K562 (cell line): ENCODE data around the gene ANTXRL. TPM values are rescaled to one million over a fixed set of nuclear protein-coding genes. Genes with fewer than 3 reads are reported as not detected.

ENCODE experiments used
- ATAC-seq: fragments of 200-7000 bp; cut with Tn5 transposase; 3 replicates; pipeline ENCODE4 v1.9.1; 2020; ENCODE audit warnings: moderate library complexity
- BruUV-seq: library from RNA; stranded (reverse); fragments of 400-500 nt; replicated peaks from 2 replicates; lab custom pipeline; 2021; lab: Mats Ljungman, UMichigan
- CTCF ChIA-PET: fragments of 300-600 bp; formaldehyde crosslinking; extraction: SDS; loops from one replicate; lab custom pipeline; 2021; ENCODE audit warnings: low intra/inter-chr PET ratio; lab: Yijun Ruan, JAX
- POLR2A ChIA-PET: fragments of 300-600, 350-650 bp; sonication (Branson Sonifier 250); formaldehyde crosslinking; extraction: SDS; loops from one replicate; lab custom pipeline; 2021; ENCODE audit warnings: antibody characterized with exemption, inconsistent platforms; lab: Yijun Ruan, JAX
- DNase-seq, 4 experiments: peaks; one replicate each; pipeline versions ENCODE4 v3.0.0 to v3.0.0-alpha.2; 2011 to 2018; ENCODE audit warnings: low spot score in 3 of 4, mixed read lengths in 3 of 4; ENCODE audit errors: extremely low read depth in 1 of 4
- FAIRE-seq: peaks from 2 replicates; lab custom pipeline; 2011; peaks lifted over from hg19 to GRCh38; lab: Jason Lieb, UNC
- H2AFZ ChIP-seq: 2 replicates; pipeline ENCODE4 v1.6.0; 2011; ENCODE audit warnings: low read depth, low read length, control low read depth, inconsistent platforms
- H3K27ac ChIP-seq: fragments of 200-600 bp; 3 replicates; pipeline ENCODE4 v1.8.0; 2011; ENCODE audit warnings: low read depth, mild to moderate bottlenecking, control low read depth, inconsistent platforms, low read length, moderate library complexity, mixed read lengths; ENCODE audit errors: extremely low read depth
- H3K27me3 ChIP-seq, 2 experiments: fragments of 300-600 bp in 1 of 2; 2 replicates in 1 of 2; 3 replicates in 1 of 2; pipeline versions ENCODE4 v1.6.0 to v1.8.0; 2011; ENCODE audit warnings: inconsistent platforms in 2 of 2, low read length in 2 of 2, mild to moderate bottlenecking in 1 of 2, mixed read lengths in 1 of 2, moderate library complexity in 1 of 2; ENCODE audit not compliant: control insufficient read depth in 2 of 2, insufficient read depth in 2 of 2
- H3K36me3 ChIP-seq: fragments of 300-600 bp; 3 replicates; pipeline ENCODE4 v1.8.0; 2011; ENCODE audit warnings: mild to moderate bottlenecking, low read length, inconsistent platforms; ENCODE audit not compliant: control insufficient read depth, insufficient read depth
- H3K4me1 ChIP-seq, 2 experiments: fragments of 200-600 bp in 1 of 2; replicated peaks in 1 of 2; 2 replicates in 1 of 2; 3 replicates in 1 of 2; pipeline versions ENCODE4 v1.5.1 to v1.8.0; 2011; ENCODE audit warnings: inconsistent platforms in 2 of 2, low read length in 2 of 2, mild to moderate bottlenecking in 1 of 2, mixed read lengths in 1 of 2, moderate library complexity in 1 of 2; ENCODE audit not compliant: control insufficient read depth in 2 of 2, insufficient read depth in 2 of 2
- H3K4me2 ChIP-seq: 2 replicates; pipeline ENCODE4 v1.6.1; 2011; ENCODE audit warnings: low read length, control low read depth, inconsistent platforms, mixed read lengths; ENCODE audit not compliant: insufficient read depth
- H3K4me3 ChIP-seq: fragments of 200-600 bp; sonication (generic), shearing (Covaris generic); 2 replicates; pipeline ENCODE4 v1.5.1; 2016; ENCODE audit warnings: control low read depth, inconsistent platforms
- H3K79me2 ChIP-seq: fragments of 200-600 bp; 3 replicates; pipeline ENCODE4 v1.8.0; 2011; ENCODE audit warnings: low read length, inconsistent platforms; ENCODE audit not compliant: control insufficient read depth, insufficient read depth
- H3K9ac ChIP-seq, 2 experiments: 2 replicates each; pipeline versions ENCODE4 v1.6.0 to v1.6.1; 2011; ENCODE audit warnings: low read depth in 2 of 2, low read length in 2 of 2, control low read depth in 1 of 2, inconsistent platforms in 1 of 2, mild to moderate bottlenecking in 1 of 2, mixed read lengths in 1 of 2; ENCODE audit not compliant: insufficient read depth in 1 of 2
- H3K9me1 ChIP-seq: one replicate; pipeline ENCODE4 v1.6.0; 2011; ENCODE audit warnings: inconsistent platforms, mild to moderate bottlenecking, low read length, moderate library complexity; ENCODE audit not compliant: control insufficient read depth, insufficient read depth
- H3K9me3 ChIP-seq: replicated peaks from 2 replicates; pipeline ENCODE4 v1.5.1; 2011; ENCODE audit warnings: low read depth, low read length, inconsistent platforms; ENCODE audit not compliant: control insufficient read depth, insufficient read depth
- H4K20me1 ChIP-seq: replicated peaks from 2 replicates; pipeline ENCODE4 v1.6.1; 2011; ENCODE audit warnings: low read length, inconsistent platforms, mixed read lengths; ENCODE audit not compliant: control insufficient read depth, insufficient read depth
- CAMTA2 ChIP-seq: fragments of 250-450 bp; sonication (Bioruptor Pico); conservative IDR thresholded peaks from 2 replicates; pipeline ENCODE4 v1.5.1; 2022
- MAZ ChIP-seq, 2 experiments: fragments of 450-650 bp in 1 of 2; sonication (generic) in 1 of 2; formaldehyde crosslinking; IDR thresholded peaks in 1 of 2; conservative IDR thresholded peaks in 1 of 2; 2 replicates each; pipeline versions ENCODE4 v1.4.0 to v1.5.0; 2020; ENCODE audit warnings: mild to moderate bottlenecking in 1 of 2, missing genetic modification reagents in 1 of 2
- SAFB2 ChIP-seq: fragments of 200-400 bp; formaldehyde crosslinking; IDR thresholded peaks from 2 replicates; pipeline ENCODE4 v1.6.1; 2018; ENCODE audit warnings: borderline replicate concordance, low read length, low read depth, moderate library complexity; ENCODE audit not compliant: severe bottlenecking
- STAG1 ChIP-seq: sonication (generic); formaldehyde crosslinking; IDR thresholded peaks from 2 replicates; pipeline ENCODE4 v1.5.0; 2020; ENCODE audit warnings: missing genetic modification reagents, borderline replicate concordance
- YY1 ChIP-seq, 3 experiments: IDR thresholded peaks; 2 replicates each; pipeline ENCODE4 v1.6.1; 2011; ENCODE audit warnings: low read length in 2 of 3, mild to moderate bottlenecking in 2 of 3, moderate library complexity in 2 of 3, borderline replicate concordance in 1 of 3, control low read depth in 1 of 3, low read depth in 1 of 3; ENCODE audit not compliant: insufficient read depth in 3 of 3, insufficient replicate concordance in 2 of 3, control insufficient read depth in 1 of 3, insufficient read length in 1 of 3; ENCODE audit errors: extremely low read depth in 1 of 3
- ZEB2 ChIP-seq: fragments of 450-650 bp; IDR thresholded peaks from 2 replicates; pipeline ENCODE4 v1.6.1; 2016
- ZFPM2 ChIP-seq: fragments of 250-450 bp; sonication (Bioruptor Pico); IDR thresholded peaks from 2 replicates; pipeline ENCODE4 v1.5.1; 2022; ENCODE audit warnings: mild to moderate bottlenecking
- WGBS: fragments of 100-300 bp; shearing (Covaris generic); methylation state at CpG from one replicate; pipeline ENCODE4 v1.1.6; 2016; ENCODE audit warnings: low coverage, mixed read lengths; ENCODE audit not compliant: insufficient coverage; ENCODE audit errors: missing lambda C conversion rate; 5-methylcytosine and 5-hydroxymethylcytosine counted together
- in situ Hi-C: fragments of 300-500 bp; cut with MboI; formaldehyde crosslinking; loops from 4 replicates; pipeline ENCODE4 v1.15.0; 2018; ENCODE audit warnings: inconsistent platforms, mixed read lengths
- intact Hi-C: fragments of 100-400 bp; cut with micrococcal nuclease; formaldehyde crosslinking; loops from 2 replicates; pipeline ENCODE4 v1.14.2; 2022
- polyA plus RNA-seq, 8 experiments: library from polyadenylated mRNA; depleted of rRNA in 4 of 8; stranded (reverse) in 5 of 8; unstranded in 3 of 8; fragments of >200 nt; fragmentation: Nextera tagmentation in 2 of 8; fragmentation: Illumina TruSeq in 1 of 8; extraction: Ambion mirVana in 2 of 8; extraction: Trizol in 1 of 8; gene quantifications; 2 replicates each; pipeline versions ENCODE4 v1.2.1 to v1.2.3, GENCODE V29; 2011 to 2014; ENCODE audit warnings: inconsistent platforms in 1 of 8, missing spikeins in 1 of 8
- total RNA-seq, 7 experiments: library from RNA; depleted of rRNA in 6 of 7; stranded (reverse); fragments of >200 nt in 6 of 7; fragmentation: Illumina TruSeq in 2 of 7; extraction: Trizol in 2 of 7; gene quantifications; 2 replicates each; pipeline versions ENCODE4 v1.2.1 to v1.2.3, GENCODE V29; 2011 to 2021; ENCODE audit warnings: low replicate concordance in 1 of 7
- TF ChIP-seq, protein P1 (sequence below): sonication (generic); formaldehyde crosslinking; IDR thresholded peaks from 2 replicates; pipeline ENCODE4 v1.8.0; 2022; ENCODE audit warnings: mild to moderate bottlenecking, missing genetic modification reagents
- TF ChIP-seq, protein P2 (sequence below): fragments of 450-650 bp; IDR thresholded peaks from 2 replicates; pipeline ENCODE4 v1.6.1; 2018; ENCODE audit not compliant: partially characterized antibody
- TF ChIP-seq, protein P3 (sequence below): fragments of 450-650 bp; formaldehyde crosslinking; IDR thresholded peaks from 2 replicates; pipeline ENCODE4 v1.4.0; 2020; ENCODE audit warnings: mild to moderate bottlenecking, moderate library complexity

The ANTXRL gene
- total and polyA plus RNA-seq, 9 of the 15 experiments (the other 6 are each of a cell fraction or from before 2014, with no cell fraction given) = not detected

DNA sequence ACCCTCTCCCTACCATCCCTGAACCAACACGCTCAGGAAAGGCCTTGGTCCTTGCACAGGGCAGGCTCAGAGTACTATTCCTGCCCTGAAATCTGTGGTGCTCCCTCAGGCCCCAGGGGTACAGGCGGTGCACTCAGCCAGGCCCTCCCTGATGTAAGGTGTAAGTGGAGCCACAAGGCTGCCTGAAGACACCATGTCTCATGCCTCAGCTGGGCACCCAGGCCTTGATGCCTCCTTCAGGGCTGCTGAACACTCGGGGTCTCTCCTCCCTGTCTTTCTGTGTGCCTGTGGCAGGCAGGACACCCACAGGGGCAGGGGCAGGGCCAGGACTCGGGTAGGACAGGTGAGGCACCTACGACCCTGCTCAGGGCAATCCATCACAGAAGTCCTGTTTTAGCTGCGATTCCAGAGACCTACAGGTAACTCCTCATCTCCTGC, 22.9 kb upstream of the ANTXRL start (continued):
- TF ChIP-seq YY1 (IDR thresholded peaks at IDR 0.05; ENCODE audit: borderline replicate concordance in 1 of 3, control insufficient read depth in 1 of 3, extremely low read depth in 1 of 3, insufficient read depth in 3 of 3, insufficient read length in 1 of 3, insufficient replicate concordance in 2 of 3, low read depth in 1 of 3, low read length in 2 of 3) (no peak), MAZ (CRISPR knock-in tag; conservative IDR thresholded peaks at IDR 0.05 in 1 of 2, IDR thresholded peaks at IDR 0.05 in 1 of 2) (no peak), ZFPM2 (CRISPR knock-in tag) (no peak), ZEB2 (no peak), CAMTA2 (CRISPR knock-in tag) (no peak), STAG1 (no peak)

DNA sequence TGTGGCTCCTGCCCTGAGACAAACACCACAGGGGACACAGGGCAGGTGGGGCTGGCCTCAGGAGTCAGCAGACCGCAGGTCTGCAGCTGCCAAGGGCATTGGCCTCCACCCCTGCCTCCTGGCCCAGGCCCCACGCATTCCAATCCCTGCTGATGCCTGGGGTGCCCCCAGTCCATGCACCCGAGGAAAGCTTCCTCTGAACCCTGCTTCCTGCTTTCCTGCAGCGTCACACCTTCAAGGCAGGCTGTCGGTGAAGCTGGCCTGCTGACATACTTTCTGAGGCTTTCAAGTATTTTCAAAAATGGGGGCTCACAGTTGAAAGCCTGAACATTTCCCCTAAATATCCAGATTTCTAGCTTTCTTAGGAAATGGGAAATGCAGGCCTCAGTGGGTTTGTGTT, 22.5 kb upstream of the ANTXRL start:
- DNase-seq (no peak), ATAC-seq (no peak), FAIRE-seq (no peak)
- no peak overlapping the region for H2AFZ ChIP-seq
- CTCF ChIA-PET = no interaction called here
- H3K9me3 ChIP-seq = no peaks in the 10 kb centered on the region
- no peaks in the 10 kb centered on the region for H3K79me2 ChIP-seq
- no peaks in the 10 kb centered on the region for H3K9me1 ChIP-seq
- POLR2A ChIA-PET = interaction anchor here (1.0 kb wide), 2 partner anchors 12 to 255 kb away, joined by 3 to 4 read pairs; no protein-coding TSS in a partner anchor
- H3K27ac ChIP-seq = no peak overlapping the region
- H3K9ac ChIP-seq = no peak overlapping the region
- H3K4me3 ChIP-seq = no peak overlapping the region
- in situ Hi-C loops = loop anchor here (5.0 kb wide), 1 partner anchor 38 kb away; no protein-coding TSS in a partner anchor
- H4K20me1 ChIP-seq = peaks cover 5% of the 10 kb centered on the region
- H3K4me2 ChIP-seq = no peak overlapping the region
- no peaks in the 10 kb centered on the region for H3K36me3 ChIP-seq
- WGBS = 1% methylated on average over 5 of the region's 5 CpGs
- intact Hi-C loops = no loop called here
- peaks cover 21 to 22% of the 10 kb centered on the region in 2 experiments for H3K27me3 ChIP-seq
- H3K4me1 ChIP-seq = peaks cover 3 to 7% of the 10 kb centered on the region in 2 experiments; a peak in 4 of 5 replicates
- no TSS peak for BruUV-seq
- TF ChIP-seq, protein P1, sequence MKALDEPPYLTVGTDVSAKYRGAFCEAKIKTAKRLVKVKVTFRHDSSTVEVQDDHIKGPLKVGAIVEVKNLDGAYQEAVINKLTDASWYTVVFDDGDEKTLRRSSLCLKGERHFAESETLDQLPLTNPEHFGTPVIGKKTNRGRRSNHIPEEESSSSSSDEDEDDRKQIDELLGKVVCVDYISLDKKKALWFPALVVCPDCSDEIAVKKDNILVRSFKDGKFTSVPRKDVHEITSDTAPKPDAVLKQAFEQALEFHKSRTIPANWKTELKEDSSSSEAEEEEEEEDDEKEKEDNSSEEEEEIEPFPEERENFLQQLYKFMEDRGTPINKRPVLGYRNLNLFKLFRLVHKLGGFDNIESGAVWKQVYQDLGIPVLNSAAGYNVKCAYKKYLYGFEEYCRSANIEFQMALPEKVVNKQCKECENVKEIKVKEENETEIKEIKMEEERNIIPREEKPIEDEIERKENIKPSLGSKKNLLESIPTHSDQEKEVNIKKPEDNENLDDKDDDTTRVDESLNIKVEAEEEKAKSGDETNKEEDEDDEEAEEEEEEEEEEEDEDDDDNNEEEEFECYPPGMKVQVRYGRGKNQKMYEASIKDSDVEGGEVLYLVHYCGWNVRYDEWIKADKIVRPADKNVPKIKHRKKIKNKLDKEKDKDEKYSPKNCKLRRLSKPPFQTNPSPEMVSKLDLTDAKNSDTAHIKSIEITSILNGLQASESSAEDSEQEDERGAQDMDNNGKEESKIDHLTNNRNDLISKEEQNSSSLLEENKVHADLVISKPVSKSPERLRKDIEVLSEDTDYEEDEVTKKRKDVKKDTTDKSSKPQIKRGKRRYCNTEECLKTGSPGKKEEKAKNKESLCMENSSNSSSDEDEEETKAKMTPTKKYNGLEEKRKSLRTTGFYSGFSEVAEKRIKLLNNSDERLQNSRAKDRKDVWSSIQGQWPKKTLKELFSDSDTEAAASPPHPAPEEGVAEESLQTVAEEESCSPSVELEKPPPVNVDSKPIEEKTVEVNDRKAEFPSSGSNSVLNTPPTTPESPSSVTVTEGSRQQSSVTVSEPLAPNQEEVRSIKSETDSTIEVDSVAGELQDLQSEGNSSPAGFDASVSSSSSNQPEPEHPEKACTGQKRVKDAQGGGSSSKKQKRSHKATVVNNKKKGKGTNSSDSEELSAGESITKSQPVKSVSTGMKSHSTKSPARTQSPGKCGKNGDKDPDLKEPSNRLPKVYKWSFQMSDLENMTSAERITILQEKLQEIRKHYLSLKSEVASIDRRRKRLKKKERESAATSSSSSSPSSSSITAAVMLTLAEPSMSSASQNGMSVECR (CRISPR knock-in tag) = no peak
- TF ChIP-seq, protein P2, sequence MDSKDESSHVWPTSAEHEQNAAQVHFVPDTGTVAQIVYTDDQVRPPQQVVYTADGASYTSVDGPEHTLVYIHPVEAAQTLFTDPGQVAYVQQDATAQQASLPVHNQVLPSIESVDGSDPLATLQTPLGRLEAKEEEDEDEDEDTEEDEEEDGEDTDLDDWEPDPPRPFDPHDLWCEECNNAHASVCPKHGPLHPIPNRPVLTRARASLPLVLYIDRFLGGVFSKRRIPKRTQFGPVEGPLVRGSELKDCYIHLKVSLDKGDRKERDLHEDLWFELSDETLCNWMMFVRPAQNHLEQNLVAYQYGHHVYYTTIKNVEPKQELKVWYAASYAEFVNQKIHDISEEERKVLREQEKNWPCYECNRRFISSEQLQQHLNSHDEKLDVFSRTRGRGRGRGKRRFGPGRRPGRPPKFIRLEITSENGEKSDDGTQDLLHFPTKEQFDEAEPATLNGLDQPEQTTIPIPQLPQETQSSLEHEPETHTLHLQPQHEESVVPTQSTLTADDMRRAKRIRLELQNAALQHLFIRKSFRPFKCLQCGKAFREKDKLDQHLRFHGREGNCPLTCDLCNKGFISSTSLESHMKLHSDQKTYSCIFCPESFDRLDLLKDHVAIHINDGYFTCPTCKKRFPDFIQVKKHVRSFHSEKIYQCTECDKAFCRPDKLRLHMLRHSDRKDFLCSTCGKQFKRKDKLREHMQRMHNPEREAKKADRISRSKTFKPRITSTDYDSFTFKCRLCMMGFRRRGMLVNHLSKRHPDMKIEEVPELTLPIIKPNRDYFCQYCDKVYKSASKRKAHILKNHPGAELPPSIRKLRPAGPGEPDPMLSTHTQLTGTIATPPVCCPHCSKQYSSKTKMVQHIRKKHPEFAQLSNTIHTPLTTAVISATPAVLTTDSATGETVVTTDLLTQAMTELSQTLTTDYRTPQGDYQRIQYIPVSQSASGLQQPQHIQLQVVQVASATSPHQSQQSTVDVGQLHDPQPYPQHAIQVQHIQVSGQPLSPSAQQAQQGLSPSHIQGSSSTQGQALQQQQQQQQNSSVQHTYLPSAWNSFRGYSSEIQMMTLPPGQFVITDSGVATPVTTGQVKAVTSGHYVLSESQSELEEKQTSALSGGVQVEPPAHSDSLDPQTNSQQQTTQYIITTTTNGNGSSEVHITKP = no peak
- TF ChIP-seq, protein P3, sequence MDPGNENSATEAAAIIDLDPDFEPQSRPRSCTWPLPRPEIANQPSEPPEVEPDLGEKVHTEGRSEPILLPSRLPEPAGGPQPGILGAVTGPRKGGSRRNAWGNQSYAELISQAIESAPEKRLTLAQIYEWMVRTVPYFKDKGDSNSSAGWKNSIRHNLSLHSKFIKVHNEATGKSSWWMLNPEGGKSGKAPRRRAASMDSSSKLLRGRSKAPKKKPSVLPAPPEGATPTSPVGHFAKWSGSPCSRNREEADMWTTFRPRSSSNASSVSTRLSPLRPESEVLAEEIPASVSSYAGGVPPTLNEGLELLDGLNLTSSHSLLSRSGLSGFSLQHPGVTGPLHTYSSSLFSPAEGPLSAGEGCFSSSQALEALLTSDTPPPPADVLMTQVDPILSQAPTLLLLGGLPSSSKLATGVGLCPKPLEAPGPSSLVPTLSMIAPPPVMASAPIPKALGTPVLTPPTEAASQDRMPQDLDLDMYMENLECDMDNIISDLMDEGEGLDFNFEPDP (CRISPR knock-in tag) = no peak
- no peak for TF ChIP-seq SAFB2
